HFFc6 (cell line): Measurements from ENCODE around the gene PTF1A. TPM values are rescaled to one million over a fixed set of nuclear protein-coding genes. Genes with fewer than 3 reads are reported as not detected.

ENCODE experiments used
- DNase-seq: peaks from one replicate; pipeline ENCODE4 v3.0.0-alpha.2; 2018
- H3K27ac Mint-ChIP-seq: 2 replicates; pipeline ENCODE4 v1.8.0; 2020; ENCODE audit warnings: mild to moderate bottlenecking, mixed read lengths
- H3K27me3 Mint-ChIP-seq: 2 replicates; pipeline ENCODE4 v1.8.0; 2021; ENCODE audit warnings: mild to moderate bottlenecking, moderate library complexity, mixed read lengths; ENCODE audit not compliant: insufficient read depth
- H3K36me3 Mint-ChIP-seq: 2 replicates; pipeline ENCODE4 v1.8.0; 2021; ENCODE audit warnings: low read depth, mixed read lengths
- H3K4me1 Mint-ChIP-seq: 2 replicates; pipeline ENCODE4 v1.8.0; 2020; ENCODE audit warnings: low read depth, mixed read lengths
- H3K4me3 Mint-ChIP-seq: 2 replicates; pipeline ENCODE4 v1.8.0; 2020; ENCODE audit warnings: mild to moderate bottlenecking, moderate library complexity, mixed read lengths
- H3K9me3 Mint-ChIP-seq: 2 replicates; pipeline ENCODE4 v1.8.0; 2020; ENCODE audit warnings: mild to moderate bottlenecking, mixed read lengths
- total RNA-seq, 6 experiments: library from RNA; stranded (reverse); fragmentation: NEBNext Ultra II Directional; extraction: Animal tissue kit (Norgen Biotek cat#: 25700); gene quantifications; 2 replicates in 1 of 6; 3 replicates in 5 of 6; pipeline ENCODE4 v1.2.3, GENCODE V29; 2021
- TF ChIP-seq, protein P1 (sequence below): fragments of 200-600 bp; sonication (generic); IDR thresholded peaks from 2 replicates; pipeline ENCODE4 v1.5.0; 2021; ENCODE audit warnings: antibody characterized with exemption, mild to moderate bottlenecking

PTF1A gene
- total RNA-seq, 6 experiments from 2014 or later = not detected

DNA sequence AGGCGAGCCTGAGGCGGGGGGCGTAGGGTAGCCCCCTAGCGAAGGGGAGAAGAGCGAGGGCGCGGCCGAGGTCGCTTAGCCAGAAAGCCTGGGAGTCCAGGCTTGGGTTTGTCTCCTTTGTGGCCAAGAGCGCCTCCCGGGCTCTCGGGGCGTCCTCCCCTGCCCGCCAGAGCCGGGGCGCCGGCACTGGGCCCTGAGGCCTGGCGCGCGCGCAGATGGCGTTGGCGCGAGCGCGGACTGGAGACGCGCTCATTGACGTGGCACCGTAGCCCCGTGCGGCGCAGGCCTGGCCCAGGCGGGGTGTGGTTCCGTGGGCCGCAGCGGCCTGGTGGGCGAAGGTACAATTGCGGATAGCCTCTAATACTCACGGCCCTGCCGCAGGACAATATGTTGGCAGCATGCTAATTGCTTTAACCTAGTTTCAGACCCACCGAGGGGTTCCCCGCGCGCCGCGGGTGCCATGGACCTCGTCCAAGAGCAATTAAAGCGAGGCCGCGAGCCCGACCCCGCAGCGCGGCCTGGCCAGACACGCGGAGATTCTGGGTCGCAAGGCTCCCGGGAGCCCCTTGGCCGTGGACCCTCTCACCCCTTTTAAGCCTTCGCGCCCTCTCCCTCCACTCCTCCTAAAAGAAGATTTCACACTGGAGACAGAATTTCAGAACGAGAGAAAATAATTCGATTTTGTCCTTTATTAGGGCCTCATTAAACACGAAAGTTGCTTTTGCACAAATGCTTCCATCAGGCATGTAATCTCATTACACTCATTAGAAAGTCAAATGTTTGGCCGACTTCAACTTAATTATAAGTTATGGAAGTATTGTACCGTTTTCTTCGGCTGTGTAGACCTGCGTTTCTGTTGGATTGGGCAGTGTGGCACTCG lies 3.1 kb downstream of the PTF1A start:
- no peak for DNase-seq
- Mint-ChIP-seq H3K9me3 (no peaks in the 10 kb centered on the region), H3K36me3 (no peaks in the 10 kb centered on the region), H3K4me1 (no peaks in the 10 kb centered on the region), H3K27ac (no peak overlapping the region), H3K27me3 (peaks cover 50% of the 10 kb centered on the region), H3K4me3 (no peak overlapping the region)
- TF ChIP-seq, protein P1, sequence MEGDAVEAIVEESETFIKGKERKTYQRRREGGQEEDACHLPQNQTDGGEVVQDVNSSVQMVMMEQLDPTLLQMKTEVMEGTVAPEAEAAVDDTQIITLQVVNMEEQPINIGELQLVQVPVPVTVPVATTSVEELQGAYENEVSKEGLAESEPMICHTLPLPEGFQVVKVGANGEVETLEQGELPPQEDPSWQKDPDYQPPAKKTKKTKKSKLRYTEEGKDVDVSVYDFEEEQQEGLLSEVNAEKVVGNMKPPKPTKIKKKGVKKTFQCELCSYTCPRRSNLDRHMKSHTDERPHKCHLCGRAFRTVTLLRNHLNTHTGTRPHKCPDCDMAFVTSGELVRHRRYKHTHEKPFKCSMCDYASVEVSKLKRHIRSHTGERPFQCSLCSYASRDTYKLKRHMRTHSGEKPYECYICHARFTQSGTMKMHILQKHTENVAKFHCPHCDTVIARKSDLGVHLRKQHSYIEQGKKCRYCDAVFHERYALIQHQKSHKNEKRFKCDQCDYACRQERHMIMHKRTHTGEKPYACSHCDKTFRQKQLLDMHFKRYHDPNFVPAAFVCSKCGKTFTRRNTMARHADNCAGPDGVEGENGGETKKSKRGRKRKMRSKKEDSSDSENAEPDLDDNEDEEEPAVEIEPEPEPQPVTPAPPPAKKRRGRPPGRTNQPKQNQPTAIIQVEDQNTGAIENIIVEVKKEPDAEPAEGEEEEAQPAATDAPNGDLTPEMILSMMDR = no peak

DNA sequence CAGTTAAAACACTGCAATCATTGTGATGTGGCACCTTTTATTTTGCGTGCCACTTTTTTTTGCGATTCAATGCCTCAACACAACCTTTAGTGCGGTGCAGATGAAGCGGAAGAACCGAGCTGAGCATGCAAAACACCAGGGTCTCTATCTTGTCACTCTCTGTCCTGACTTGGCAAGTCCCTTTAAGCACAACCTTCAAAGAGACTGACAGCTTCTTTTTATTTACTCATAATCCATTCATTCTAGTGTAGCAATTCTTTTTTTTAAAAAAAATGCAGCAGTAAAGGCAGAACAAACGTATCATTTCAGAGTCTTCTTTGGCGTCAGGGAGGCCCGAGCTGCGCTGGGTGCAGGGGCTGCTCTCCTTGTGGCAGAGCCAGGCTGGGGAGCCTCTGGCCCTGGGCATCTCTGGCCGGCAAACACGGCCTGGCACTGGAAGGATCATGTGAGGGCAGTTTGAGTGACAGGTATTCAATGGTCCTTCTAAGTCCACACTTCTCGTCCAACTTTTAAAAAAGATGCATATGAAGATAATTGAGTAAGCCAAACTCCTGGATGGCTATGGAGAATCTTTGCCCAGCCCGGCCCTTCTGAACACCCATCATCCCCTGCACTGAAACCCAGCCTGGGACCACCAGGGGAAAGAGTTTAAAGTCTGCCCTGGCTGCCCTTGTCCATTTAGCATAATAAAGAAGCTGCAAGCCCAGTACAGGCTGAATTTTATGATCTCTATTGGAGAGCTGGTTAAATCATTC lies 3.9 kb downstream of the PTF1A start:
- H3K4me3 Mint-ChIP-seq = no peak overlapping the region
- H3K36me3 Mint-ChIP-seq = no peaks in the 10 kb centered on the region
- H3K4me1 Mint-ChIP-seq = no peaks in the 10 kb centered on the region
- H3K27me3 Mint-ChIP-seq = peaks cover 54% of the 10 kb centered on the region
- H3K27ac Mint-ChIP-seq = no peak overlapping the region
- H3K9me3 Mint-ChIP-seq = no peaks in the 10 kb centered on the region
- TF ChIP-seq, protein P1 = no peak
- DNase-seq = no peak

DNA sequence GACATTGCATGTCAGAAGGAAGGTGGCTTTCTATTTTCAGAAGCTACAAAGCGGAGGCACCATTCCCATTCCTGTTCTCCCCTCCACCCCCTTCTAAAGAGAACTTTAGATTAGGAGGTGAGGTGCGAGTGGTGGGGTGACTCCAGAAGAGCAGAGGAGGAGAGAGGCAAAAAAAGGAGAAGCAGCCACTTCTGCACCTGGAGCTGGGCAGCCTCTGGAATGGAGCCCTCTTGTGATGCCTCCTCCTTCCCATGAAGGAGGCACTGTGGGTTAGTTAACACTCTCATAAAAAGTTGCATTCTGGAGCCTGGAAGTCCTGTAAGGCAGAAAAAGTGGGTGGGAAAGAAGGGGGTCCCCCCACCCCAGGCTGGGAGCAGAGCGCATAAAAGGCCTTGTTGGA lies 4.8 kb downstream of the PTF1A start:
- H3K27me3 Mint-ChIP-seq = peaks cover 55% of the 10 kb centered on the region
- H3K9me3 Mint-ChIP-seq = no peaks in the 10 kb centered on the region
- no peak overlapping the region for H3K27ac Mint-ChIP-seq
- no peaks in the 10 kb centered on the region for H3K36me3 Mint-ChIP-seq
- H3K4me1 Mint-ChIP-seq = no peaks in the 10 kb centered on the region
- no peak overlapping the region for H3K4me3 Mint-ChIP-seq
- TF ChIP-seq, protein P1 = no peak
- DNase-seq = no peak

DNA sequence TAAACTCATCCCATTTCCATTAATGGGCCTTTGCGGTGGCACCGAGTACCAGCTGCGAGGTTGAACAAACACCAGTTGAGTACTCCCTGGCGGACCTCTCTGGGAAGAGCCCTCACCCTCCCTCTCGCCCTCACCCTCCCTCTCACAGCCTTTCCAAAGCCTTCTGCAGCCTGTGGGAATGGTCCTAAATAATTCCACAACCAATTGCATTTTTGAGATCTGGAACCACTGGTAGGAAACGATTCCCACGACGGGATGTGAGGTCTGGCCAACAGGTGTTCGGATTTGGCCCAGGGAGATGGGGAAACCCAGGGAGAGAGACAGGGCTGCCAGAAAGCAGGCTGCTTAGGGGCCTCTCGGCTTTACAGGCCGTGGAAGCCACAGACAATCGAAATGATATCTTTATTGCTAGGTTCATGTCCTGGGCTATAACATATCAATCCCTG lies 5.3 kb downstream of the PTF1A start:
- no peak overlapping the region for H3K27ac Mint-ChIP-seq
- H3K36me3 Mint-ChIP-seq = no peaks in the 10 kb centered on the region
- TF ChIP-seq, protein P1 = no peak
- no peak overlapping the region for H3K4me3 Mint-ChIP-seq
- no peaks in the 10 kb centered on the region for H3K9me3 Mint-ChIP-seq
- H3K27me3 Mint-ChIP-seq = peaks cover 55% of the 10 kb centered on the region
- DNase-seq = no peak
- H3K4me1 Mint-ChIP-seq = no peaks in the 10 kb centered on the region

DNA sequence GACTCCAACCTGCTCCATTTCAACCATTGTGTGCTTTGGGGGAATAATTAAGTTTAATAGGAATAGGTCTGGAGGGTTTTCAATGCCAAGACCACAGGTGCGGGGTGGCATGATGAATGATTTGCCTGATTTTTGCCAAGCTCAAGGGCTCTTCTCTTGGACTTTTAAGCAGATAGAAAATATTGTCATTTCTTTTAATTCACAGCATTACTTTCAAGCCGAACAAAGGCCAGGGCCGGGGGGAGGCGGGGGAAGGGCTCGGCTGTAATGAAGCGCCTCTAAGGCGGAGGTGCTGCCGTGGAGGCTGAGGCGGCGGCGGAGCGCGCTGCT lies 6.5 kb downstream of the PTF1A start:
- H3K36me3 Mint-ChIP-seq = no peaks in the 10 kb centered on the region
- no peaks in the 10 kb centered on the region for H3K9me3 Mint-ChIP-seq
- H3K4me3 Mint-ChIP-seq = no peak overlapping the region
- H3K27ac Mint-ChIP-seq = no peak overlapping the region
- DNase-seq = no peak
- H3K4me1 Mint-ChIP-seq = no peaks in the 10 kb centered on the region
- H3K27me3 Mint-ChIP-seq = peaks cover 51% of the 10 kb centered on the region
- TF ChIP-seq, protein P1 = no peak
